Midbrain (tissue), 1 donor: Measurements from ENCODE around the gene CWF19L2.
A peak's percentile ranks its signal among the peaks of the same experiment; 100 is the strongest.
"Not testable (repeated sequence)": the region's sequence is repeated elsewhere in the genome, so short reads cannot be mapped to it uniquely, and the experiment has no call there.

Experiments used
- DNase-seq: peaks from one replicate; lab custom pipeline; 2025; lab: John Stamatoyannopoulos, UW

Gene CWF19L2

GRCh38 chr11:107457558-107458271, at the start of gene CWF19L2:
Gene CWF19L2 (minus strand): TSS chr11:107457825. CDS start chr11:107457816, 9 bp downstream.
- peak; percentile 97 for DNase-seq

DNA sequence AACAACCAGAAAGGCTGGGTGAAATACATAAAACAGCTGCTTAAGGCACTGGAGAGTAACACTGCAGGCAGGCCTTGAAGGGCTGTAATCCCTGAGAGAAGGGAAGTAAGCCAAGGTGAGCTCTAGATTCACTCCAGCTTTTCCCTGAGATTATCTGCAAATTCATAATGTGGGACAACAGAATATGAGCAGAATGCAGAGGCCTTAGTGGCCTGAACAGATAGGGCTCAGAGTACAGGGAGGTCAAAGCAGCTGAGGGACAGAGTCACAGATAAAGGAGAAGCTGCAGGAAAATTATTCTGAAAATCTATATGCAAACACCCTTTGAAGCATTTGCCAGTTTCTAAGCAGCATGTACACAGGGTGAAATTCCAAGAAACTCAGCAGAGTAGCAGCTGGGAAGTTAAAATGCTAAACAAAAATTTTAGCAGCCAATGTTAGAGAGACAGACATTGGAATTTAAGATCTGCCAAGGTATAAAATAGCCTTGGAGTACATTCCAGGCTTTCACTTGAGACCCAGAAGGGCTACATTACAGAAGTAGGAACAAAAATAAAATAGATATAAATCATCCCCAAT, 48.1 kb upstream of the CWF19L2 start:
- no peak for DNase-seq

DNA sequence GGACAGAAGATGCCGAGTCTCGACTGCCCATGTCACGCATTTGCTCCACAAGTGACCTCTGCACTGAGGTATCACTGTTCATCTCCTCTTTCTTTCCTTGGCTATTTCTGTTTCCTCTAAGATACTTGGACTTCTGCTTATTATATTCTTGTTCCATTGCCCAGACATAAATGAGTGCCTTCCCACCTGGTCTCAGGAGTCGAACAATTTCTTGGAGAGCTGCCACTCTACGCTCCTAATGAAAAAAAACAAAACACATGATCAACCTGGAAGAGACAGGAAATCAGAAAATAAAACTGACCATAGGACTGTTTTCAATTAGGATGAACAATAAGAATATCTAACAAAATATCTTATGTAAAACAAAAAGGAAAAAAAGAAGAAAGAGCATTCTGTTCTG, 47.4 kb upstream of the CWF19L2 start:
- DNase-seq = no peak

DNA sequence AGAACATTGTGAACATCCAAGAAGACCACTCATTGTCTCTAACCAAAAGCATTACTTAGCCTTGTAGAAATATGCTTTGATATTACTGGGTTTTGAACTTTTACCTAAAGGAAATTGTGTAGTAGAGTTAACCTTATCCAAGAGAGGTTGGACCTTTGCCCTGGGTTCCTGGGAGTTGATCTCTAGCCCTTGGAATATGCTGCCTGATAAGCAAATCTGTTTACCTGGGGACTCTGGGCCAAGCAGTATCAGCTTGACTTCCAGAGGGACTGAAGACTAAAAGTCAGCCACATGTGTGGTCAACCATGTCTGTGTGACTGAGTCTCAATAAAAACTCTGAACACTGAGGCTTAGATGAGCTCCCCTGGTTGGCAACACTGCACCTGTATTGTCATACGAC, 44.1 kb upstream of the CWF19L2 start:
- no peak for DNase-seq

DNA sequence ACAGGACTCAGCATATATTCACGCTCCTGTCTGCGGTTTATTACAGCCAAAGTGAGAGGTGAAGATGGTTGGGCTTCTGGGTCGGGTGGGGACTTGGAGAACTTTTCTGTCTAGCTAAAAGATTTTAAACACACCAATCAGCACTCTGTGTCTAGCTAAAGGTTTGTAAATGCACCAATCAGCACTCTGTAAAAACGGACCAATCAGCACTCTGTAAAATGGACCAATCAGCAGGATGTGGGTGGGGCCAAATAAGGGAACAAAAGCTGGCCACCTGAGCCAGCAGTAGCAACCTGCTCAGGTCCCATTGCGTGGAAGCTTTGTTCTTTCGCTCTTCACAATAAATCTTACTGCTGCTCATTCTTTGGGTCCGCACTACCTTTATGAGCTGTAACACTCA, 39.7 kb upstream of the CWF19L2 start:
- not testable (repeated sequence) for DNase-seq

GRCh38 chr11:107496011-107496410, 38.4 kb upstream of the CWF19L2 start:
- no peak for DNase-seq

DNA sequence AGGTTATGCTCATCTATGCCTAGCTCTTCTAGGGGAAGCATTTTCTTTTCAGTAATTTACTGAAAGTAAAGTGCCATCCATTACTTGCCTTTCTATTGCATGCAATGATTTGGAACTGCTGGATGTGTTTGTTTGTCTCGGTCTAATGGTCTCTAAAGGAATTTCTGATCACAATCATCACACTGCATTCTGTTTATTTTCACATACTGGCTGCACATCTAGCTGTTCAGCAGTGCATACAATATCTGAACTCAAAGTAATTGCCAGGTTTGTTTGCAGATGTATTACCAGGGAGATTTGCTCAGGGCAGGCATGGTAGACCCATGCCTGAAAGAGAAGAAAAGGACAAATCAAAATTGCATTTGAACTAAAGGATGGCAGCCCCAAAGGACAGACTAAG, 36.4 kb upstream of the CWF19L2 start:
- no peak for DNase-seq

DNA sequence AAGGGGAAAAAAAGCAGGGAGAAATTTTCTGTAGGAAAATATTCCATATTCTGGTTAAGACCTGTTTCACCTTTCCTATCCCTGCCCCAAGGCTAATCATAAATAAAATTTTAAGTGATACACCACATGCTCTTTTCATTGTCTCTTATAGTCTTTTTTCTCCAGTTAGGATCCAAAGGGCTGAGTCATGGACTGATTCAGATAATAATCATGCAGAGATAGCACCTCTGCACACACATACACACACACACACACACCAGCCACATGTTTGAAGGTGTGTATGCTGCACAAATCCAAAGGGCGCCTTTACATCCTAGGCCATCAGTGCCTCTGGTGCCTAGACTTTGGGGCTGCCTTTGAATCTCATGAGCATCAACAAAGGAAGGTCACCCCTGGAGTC, 35.5 kb upstream of the CWF19L2 start:
- DNase-seq = no peak

- no peak for DNase-seq
Measured at GRCh38 chr11:107490836-107491235, 33.2 kb upstream of the CWF19L2 start.

DNA sequence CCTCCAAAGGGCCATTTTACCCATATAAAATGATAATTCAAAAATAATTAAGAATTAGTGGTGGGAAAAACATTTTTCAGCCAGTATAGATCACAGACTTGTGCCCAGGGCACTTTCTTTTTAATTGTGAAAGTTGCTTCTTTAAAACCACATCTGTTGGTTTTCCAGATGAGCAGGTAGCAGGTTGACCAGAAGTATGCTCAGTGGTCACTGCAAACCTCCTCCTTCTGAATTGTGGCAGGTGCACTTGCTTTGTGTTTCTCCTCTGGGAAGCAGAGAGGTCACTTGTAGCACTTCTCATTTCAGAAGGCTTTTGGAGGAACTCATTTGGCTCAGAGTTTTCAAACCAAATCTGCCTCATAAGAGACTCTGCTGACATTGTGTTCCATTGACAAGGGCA, 24.6 kb upstream of the CWF19L2 start:
- no peak for DNase-seq

- no peak for DNase-seq
Measured at GRCh38 chr11:107478922-107479321, 21.3 kb upstream of the CWF19L2 start.

DNA sequence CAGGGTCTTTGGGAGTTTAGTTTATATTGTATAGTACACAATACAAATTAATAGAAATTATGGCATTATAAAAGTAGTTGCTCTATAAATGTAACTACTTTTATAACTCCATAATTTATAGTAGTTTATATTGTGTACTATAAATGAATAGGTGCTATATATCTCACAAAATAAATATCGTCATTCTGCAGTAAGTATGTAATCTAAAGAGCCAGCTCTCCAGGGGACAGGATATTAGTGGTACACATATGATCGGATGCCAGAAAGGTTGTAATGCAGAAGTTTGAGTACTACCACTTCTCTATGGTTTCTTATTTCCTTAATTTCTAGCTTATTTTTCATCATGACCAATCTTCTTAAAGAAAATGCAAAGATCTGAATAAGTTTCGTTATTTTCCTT, 20.2 kb upstream of the CWF19L2 start:
- no peak for DNase-seq

GRCh38 chr11:107473792-107474191, 16.2 kb upstream of the CWF19L2 start:
- DNase-seq = no peak

DNA sequence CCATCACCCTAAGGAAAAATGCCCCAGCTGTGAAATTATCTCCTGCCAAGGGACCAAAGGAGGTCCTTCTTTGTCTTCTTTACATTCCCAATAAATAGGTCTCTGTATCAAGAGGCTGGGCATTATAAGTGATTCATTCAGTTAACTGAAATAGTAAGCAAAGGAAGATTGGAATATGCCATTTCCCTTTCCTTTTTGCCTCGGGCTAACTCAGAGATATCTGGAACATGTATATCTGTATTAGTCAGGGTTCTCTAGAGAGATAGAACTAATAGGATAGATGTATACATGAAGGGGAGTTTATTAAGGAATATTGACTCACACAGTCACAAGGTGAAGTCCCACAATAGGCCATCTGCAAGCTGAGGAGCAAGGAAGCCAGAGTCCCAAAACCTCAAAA, 15.3 kb upstream of the CWF19L2 start:
- no peak for DNase-seq

GRCh38 chr11:107468596-107468995, 11.0 kb upstream of the CWF19L2 start:
- DNase-seq = no peak

GRCh38 chr11:107467696-107468095, 10.1 kb upstream of the CWF19L2 start:
- DNase-seq = no peak

DNA sequence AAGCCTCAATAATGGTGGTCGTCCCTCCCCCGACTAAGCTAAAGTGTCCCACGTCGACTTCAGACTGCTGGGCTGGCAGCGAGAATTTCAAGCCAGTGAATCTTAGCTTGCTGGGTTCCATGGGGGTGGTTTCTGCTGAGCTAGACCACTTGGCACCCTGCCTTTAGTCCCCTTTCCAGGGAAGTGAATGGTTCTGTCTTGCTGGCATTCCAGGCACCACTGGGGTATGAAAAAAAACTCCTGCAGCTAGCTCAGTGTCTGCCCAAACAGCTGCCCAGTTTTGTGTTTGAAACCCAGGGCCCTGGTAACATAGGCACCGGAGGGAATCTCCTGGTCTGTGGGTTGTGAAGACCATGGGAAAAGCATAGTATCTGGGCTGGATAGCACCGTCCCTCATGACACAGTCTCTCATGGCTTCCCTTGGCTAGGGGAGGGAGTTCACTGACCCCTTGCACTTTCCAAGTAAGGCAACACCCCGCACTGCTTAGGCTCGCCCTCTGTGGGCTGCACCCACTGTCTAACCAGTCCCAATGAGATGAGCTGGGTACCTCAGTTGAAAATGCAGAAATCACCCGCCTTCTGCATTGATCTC, 8.7 kb upstream of the CWF19L2 start:
- not testable (repeated sequence) for DNase-seq

DNA sequence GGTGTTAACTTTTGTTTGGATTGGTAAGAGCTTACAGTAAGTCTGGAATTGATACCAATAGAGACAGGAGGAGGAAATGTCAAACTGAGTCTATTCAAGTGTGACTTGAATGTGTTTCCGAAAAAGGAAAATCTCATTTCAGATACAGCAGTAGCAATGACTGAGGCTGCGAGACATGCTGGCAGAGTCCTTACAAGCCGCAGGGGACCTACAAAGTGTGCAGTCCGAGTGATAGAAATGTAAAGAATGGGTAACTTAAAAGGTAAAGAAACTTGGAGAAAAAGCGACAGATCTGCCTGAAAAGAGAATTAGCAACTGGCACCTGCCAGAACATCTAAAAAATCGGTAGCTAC, 444 bp downstream of the CWF19L2 start:
- DNase-seq = no peak

GRCh38 chr11:107453594-107454286, 3.9 kb downstream of the CWF19L2 start:
- no peak for DNase-seq

- DNase-seq = no peak
Measured at GRCh38 chr11:107446822-107447431, 10.7 kb downstream of the CWF19L2 start.

- DNase-seq = no peak
Measured at GRCh38 chr11:107442715-107443215, 14.9 kb downstream of the CWF19L2 start.

DNA sequence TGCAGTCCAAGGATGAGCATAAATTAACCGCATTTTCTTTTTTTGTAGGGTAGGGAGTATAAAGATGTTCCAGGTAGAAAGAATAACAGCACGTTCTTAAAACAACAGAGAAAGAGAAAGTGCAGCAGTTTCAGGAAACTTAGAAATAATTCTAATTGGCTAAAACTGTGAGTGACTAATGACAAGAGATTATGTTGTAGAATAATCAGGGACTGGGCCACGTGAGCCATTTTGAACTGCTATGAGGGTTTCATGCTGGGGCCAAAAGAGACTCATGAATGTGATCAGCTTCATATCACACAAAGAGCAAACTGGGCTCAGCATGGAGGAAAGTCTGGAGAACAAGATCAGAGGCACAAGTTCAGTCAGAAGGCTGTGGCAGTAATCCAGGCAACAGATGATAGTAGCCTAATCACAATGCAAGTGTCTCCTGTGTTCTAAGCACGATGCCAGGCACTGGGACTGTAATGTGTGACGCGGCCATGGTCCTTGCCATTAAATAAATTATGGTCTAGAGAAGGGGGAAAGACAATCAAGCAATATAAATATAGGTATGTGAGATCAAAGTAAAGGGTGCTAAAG, 17.9 kb downstream of the CWF19L2 start:
- no peak for DNase-seq
